ENCODE data around the gene TTLL9. TPM values are rescaled to one million over a fixed set of nuclear protein-coding genes. Genes with fewer than 3 reads are reported as not detected.
A peak's percentile ranks its signal among the peaks of the same experiment; 100 is the strongest.

TTLL9 gene
- total and polyA plus RNA-seq, 2 of the 13 experiments (the other 11 are each of a cell fraction or from before 2014, with no cell fraction given): not detected

- TF ChIP-seq ZNF260 (CRISPR knock-in tag; IDR thresholded peaks at IDR 0.05; ENCODE audit: borderline replicate concordance, low read depth): no peak
- peak; percentile 73 for TF ChIP-seq ZNF431 (CRISPR knock-in tag; IDR thresholded peaks at IDR 0.05; ENCODE audit: borderline replicate concordance, low read depth)
- no peak for TF ChIP-seq ZSCAN29 (CRISPR knock-in tag; conservative IDR thresholded peaks at IDR 0.05)
- TF ChIP-seq, protein P1, sequence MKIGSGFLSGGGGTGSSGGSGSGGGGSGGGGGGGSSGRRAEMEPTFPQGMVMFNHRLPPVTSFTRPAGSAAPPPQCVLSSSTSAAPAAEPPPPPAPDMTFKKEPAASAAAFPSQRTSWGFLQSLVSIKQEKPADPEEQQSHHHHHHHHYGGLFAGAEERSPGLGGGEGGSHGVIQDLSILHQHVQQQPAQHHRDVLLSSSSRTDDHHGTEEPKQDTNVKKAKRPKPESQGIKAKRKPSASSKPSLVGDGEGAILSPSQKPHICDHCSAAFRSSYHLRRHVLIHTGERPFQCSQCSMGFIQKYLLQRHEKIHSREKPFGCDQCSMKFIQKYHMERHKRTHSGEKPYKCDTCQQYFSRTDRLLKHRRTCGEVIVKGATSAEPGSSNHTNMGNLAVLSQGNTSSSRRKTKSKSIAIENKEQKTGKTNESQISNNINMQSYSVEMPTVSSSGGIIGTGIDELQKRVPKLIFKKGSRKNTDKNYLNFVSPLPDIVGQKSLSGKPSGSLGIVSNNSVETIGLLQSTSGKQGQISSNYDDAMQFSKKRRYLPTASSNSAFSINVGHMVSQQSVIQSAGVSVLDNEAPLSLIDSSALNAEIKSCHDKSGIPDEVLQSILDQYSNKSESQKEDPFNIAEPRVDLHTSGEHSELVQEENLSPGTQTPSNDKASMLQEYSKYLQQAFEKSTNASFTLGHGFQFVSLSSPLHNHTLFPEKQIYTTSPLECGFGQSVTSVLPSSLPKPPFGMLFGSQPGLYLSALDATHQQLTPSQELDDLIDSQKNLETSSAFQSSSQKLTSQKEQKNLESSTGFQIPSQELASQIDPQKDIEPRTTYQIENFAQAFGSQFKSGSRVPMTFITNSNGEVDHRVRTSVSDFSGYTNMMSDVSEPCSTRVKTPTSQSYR (CRISPR knock-in tag; IDR thresholded peaks at IDR 0.05; ENCODE audit: borderline replicate concordance): peak; percentile 32; the same call in 1 of the 2 replicates
- TF ChIP-seq ZNF543 (CRISPR knock-in tag; IDR thresholded peaks at IDR 0.05): 0 out of 2 replicates have a peak, but pooled peaks have one; percentile 49
- TF ChIP-seq ZNF44 (CRISPR knock-in tag; IDR thresholded peaks at IDR 0.05): peak; percentile 99
- peak; percentile 46 for TF ChIP-seq TGIF2 (CRISPR knock-in tag; IDR thresholded peaks at IDR 0.05)
- TF ChIP-seq PHF8 (CRISPR knock-in tag; IDR thresholded peaks at IDR 0.05): peak; percentile 99
- no peak for TF ChIP-seq REXO4 (CRISPR knock-in tag; IDR thresholded peaks at IDR 0.05; ENCODE audit: borderline replicate concordance)
- no peak for TF ChIP-seq ZNF562 (CRISPR knock-in tag; IDR thresholded peaks at IDR 0.05; ENCODE audit: borderline replicate concordance)
- TF ChIP-seq ARNT (IDR thresholded peaks at IDR 0.05): no peak
- peak; percentile 47 for TF ChIP-seq ZBTB21 (CRISPR knock-in tag; IDR thresholded peaks at IDR 0.05)
- no peak; the same call in 1 of the 2 replicates for TF ChIP-seq XBP1 (CRISPR knock-in tag; IDR thresholded peaks at IDR 0.05)
- peak; percentile 98; the same call in 1 of the 2 replicates for TF ChIP-seq SRY (CRISPR knock-in tag; IDR thresholded peaks at IDR 0.05)
- TF ChIP-seq HMG20A (CRISPR knock-in tag; IDR thresholded peaks at IDR 0.05; ENCODE audit: borderline replicate concordance): no peak
- peak; percentile 96 for TF ChIP-seq ZNF350 (CRISPR knock-in tag; IDR thresholded peaks at IDR 0.05; ENCODE audit: borderline replicate concordance, low read depth)
- TF ChIP-seq GABPB1 (CRISPR knock-in tag; IDR thresholded peaks at IDR 0.05): peak; percentile 97
- no peak for TF ChIP-seq MTA3 (CRISPR knock-in tag; IDR thresholded peaks at IDR 0.05)
- peak; percentile 91; the same call in 2 of the 3 replicates for TF ChIP-seq MXI1 (IDR thresholded peaks at IDR 0.05; ENCODE audit: borderline replicate concordance, low read depth, low read length)
- TF ChIP-seq ARHGAP35 (CRISPR knock-in tag; IDR thresholded peaks at IDR 0.05; ENCODE audit: borderline replicate concordance): 0 out of 2 replicates have a peak, but pooled peaks have one; percentile 88
- 0 out of 2 replicates have a peak, but pooled peaks have one; percentile 59 for TF ChIP-seq ZNF572 (CRISPR knock-in tag; IDR thresholded peaks at IDR 0.05)
- peak; percentile 59; the same call in 1 of the 2 replicates for TF ChIP-seq FOXM1 (CRISPR knock-in tag; IDR thresholded peaks at IDR 0.05)
- peak; percentile 94; the same call in 1 of the 2 replicates for TF ChIP-seq ZNF160 (CRISPR knock-in tag; IDR thresholded peaks at IDR 0.05)
- TF ChIP-seq BCL6 (CRISPR knock-in tag; IDR thresholded peaks at IDR 0.05): no peak; the same call in 1 of the 2 replicates
- TF ChIP-seq, protein P2, sequence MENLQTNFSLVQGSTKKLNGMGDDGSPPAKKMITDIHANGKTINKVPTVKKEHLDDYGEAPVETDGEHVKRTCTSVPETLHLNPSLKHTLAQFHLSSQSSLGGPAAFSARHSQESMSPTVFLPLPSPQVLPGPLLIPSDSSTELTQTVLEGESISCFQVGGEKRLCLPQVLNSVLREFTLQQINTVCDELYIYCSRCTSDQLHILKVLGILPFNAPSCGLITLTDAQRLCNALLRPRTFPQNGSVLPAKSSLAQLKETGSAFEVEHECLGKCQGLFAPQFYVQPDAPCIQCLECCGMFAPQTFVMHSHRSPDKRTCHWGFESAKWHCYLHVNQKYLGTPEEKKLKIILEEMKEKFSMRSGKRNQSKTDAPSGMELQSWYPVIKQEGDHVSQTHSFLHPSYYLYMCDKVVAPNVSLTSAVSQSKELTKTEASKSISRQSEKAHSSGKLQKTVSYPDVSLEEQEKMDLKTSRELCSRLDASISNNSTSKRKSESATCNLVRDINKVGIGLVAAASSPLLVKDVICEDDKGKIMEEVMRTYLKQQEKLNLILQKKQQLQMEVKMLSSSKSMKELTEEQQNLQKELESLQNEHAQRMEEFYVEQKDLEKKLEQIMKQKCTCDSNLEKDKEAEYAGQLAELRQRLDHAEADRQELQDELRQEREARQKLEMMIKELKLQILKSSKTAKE (CRISPR knock-in tag; IDR thresholded peaks at IDR 0.05; ENCODE audit: borderline replicate concordance): no peak
- no peak for TF ChIP-seq HMG20B (CRISPR knock-in tag; conservative IDR thresholded peaks at IDR 0.05)
- TF ChIP-seq BRD4 (CRISPR knock-in tag; IDR thresholded peaks at IDR 0.05): peak; percentile 89
These were observed 81.4 kb downstream of the TTLL9 start, which contains the start of gene PDRG1 (continued) for GRCh38 chr20:31951530-31952453.

Data from HepG2 (cell line).